GM21529 (cell line): ENCODE results near the gene UGCG.
A peak's percentile ranks its signal among the peaks of the same experiment; 100 is the strongest.
"Not testable (repeated sequence)": the region's sequence is repeated elsewhere in the genome, so short reads cannot be mapped to it uniquely, and the experiment has no call there.

ENCODE experiments used
- ATAC-seq: cut with Tn5 transposase; IDR thresholded peaks from one replicate; pipeline ENCODE4 v1.9.1; 2021; ENCODE audit not compliant: unreplicated experiment

Gene UGCG

GRCh38 chr9:111890334-111890733, 6.3 kb upstream of the UGCG start:
- no peak for ATAC-seq

- ATAC-seq, result not testable (repeated sequence)
These were observed 5.7 kb upstream of the UGCG start for GRCh38 chr9:111890867-111891266.

- ATAC-seq, result peak; percentile 31
These were observed 4.6 kb upstream of the UGCG start for GRCh38 chr9:111891910-111892499.

GRCh38 chr9:111896942-111897600, 457 bp downstream of the UGCG start:
- peak; percentile 34 for ATAC-seq

GRCh38 chr9:111897601-111898137, 1.1 kb downstream of the UGCG start:
- peak; percentile 41 for ATAC-seq

- ATAC-seq, result no peak
These were observed 1.9 kb downstream of the UGCG start for GRCh38 chr9:111898331-111899096.

- no peak for ATAC-seq
These were observed 3.7 kb downstream of the UGCG start for GRCh38 chr9:111900151-111900857.

- no peak for ATAC-seq
These were observed 4.4 kb downstream of the UGCG start for GRCh38 chr9:111900858-111901612.

GRCh38 chr9:111902391-111903139, 6.0 kb downstream of the UGCG start:
- no peak for ATAC-seq

GRCh38 chr9:111903535-111903934, 6.9 kb downstream of the UGCG start:
- ATAC-seq, result not testable (repeated sequence)

GRCh38 chr9:111904026-111904425, 7.4 kb downstream of the UGCG start:
- no peak for ATAC-seq

GRCh38 chr9:111904891-111905291, 8.3 kb downstream of the UGCG start:
- ATAC-seq, result no peak

- no peak for ATAC-seq
These were observed 10.5 kb downstream of the UGCG start for GRCh38 chr9:111907147-111907546.

- ATAC-seq, result peak; percentile 62
These were observed 12.8 kb downstream of the UGCG start for GRCh38 chr9:111909444-111909843.

- ATAC-seq, result no peak
These were observed 13.8 kb downstream of the UGCG start for GRCh38 chr9:111910428-111910827.

GRCh38 chr9:111913159-111913558, 16.5 kb downstream of the UGCG start:
- no peak for ATAC-seq

- ATAC-seq, result no peak
These were observed 18.3 kb downstream of the UGCG start for GRCh38 chr9:111914749-111915424.

GRCh38 chr9:111915425-111915758, 18.8 kb downstream of the UGCG start:
- no peak for ATAC-seq

- ATAC-seq, result peak; percentile 63
These were observed 19.6 kb downstream of the UGCG start for GRCh38 chr9:111916234-111916645.
